Stimulated activated CD8-positive, alpha-beta memory T cell treated with anti-CD3 and anti-CD28 coated beads, Interleukin-4, amount 100 ng/mL, for 48 hours (primary cell): ENCODE measurements around the gene MRE11.
"Not testable (repeated sequence)": the region's sequence is repeated elsewhere in the genome, so short reads cannot be mapped to it uniquely, and the experiment has no call there.

Experiments
- DNase-seq: peaks from one replicate; pipeline ENCODE4 v3.0.0-alpha.2; 2020

The MRE11 gene

GRCh38 chr11:94493281-94494125 is at the start of gene MRE11, which contains the start of gene ANKRD49:
Gene MRE11, minus strand, starts transcription at chr11:94493844. Its CDS starts 1,043 bp downstream, at chr11:94492801.
Gene ANKRD49, plus strand, starts transcription at chr11:94493984. Its CDS starts 2,710 bp downstream, at chr11:94496694.
- DNase-seq: peak; percentile 95

GRCh38 chr11:94539420-94539819 is 45.8 kb upstream of the MRE11 start:
- no peak for DNase-seq

GRCh38 chr11:94537031-94537600 is 43.5 kb upstream of the MRE11 start:
- no peak for DNase-seq

- no peak for DNase-seq
Measured at GRCh38 chr11:94536386-94536785, 42.7 kb upstream of the MRE11 start.

GRCh38 chr11:94533696-94534630 is 40.3 kb upstream of the MRE11 start:
- no peak for DNase-seq

- no peak for DNase-seq
Measured at GRCh38 chr11:94533206-94533605, 39.6 kb upstream of the MRE11 start.

GRCh38 chr11:94532211-94532610 is 38.6 kb upstream of the MRE11 start:
- no peak for DNase-seq

- DNase-seq: no peak
Measured at GRCh38 chr11:94528551-94528950, 34.9 kb upstream of the MRE11 start.

GRCh38 chr11:94526645-94527438 is 33.2 kb upstream of the MRE11 start:
- DNase-seq: no peak

- no peak for DNase-seq
Measured at GRCh38 chr11:94525546-94526324, 32.1 kb upstream of the MRE11 start.

GRCh38 chr11:94524341-94524740 is 30.7 kb upstream of the MRE11 start:
- no peak for DNase-seq

GRCh38 chr11:94521684-94522083 is 28.0 kb upstream of the MRE11 start:
- no peak for DNase-seq

GRCh38 chr11:94519478-94520084 is 25.9 kb upstream of the MRE11 start:
- DNase-seq: no peak

- no peak for DNase-seq
Measured at GRCh38 chr11:94518300-94518699, 24.7 kb upstream of the MRE11 start.

- no peak for DNase-seq
Measured at GRCh38 chr11:94516725-94517124, 23.1 kb upstream of the MRE11 start.

GRCh38 chr11:94515398-94515797 is 21.8 kb upstream of the MRE11 start:
- no peak for DNase-seq

- DNase-seq: no peak
Measured at GRCh38 chr11:94513091-94513490, 19.4 kb upstream of the MRE11 start.

- peak; percentile 70 for DNase-seq
Measured at GRCh38 chr11:94511932-94512781, 18.5 kb upstream of the MRE11 start, which contains the start of gene C11orf97. Gene C11orf97, plus strand, starts transcription at chr11:94512461. Its CDS starts 68 bp downstream, at chr11:94512529.

GRCh38 chr11:94507485-94507884 is 13.8 kb upstream of the MRE11 start:
- DNase-seq: no peak

GRCh38 chr11:94506513-94506912 is 12.9 kb upstream of the MRE11 start:
- DNase-seq: not testable (repeated sequence)
